SU-DHL-6 (cell line): ENCODE data around the gene RACGAP1.

Source experiments
- H2AFZ ChIP-seq: fragments of 200-600 bp; sonication (generic); 2 replicates; pipeline ENCODE4 v1.6.1; 2014; ENCODE audit warnings: low read depth, mild to moderate bottlenecking, moderate library complexity, mixed read lengths, antibody characterized with exemption, low read length; ENCODE audit not compliant: severe bottlenecking
- H3F3A ChIP-seq: fragments of 200-600 bp; shearing (Covaris generic); 2 replicates; pipeline ENCODE4 v1.6.0; 2016; ENCODE audit warnings: antibody characterized with exemption, mild to moderate bottlenecking; ENCODE audit not compliant: insufficient read depth
- H3K27ac ChIP-seq: fragments of 200-600 bp; sonication (generic); 2 replicates; pipeline ENCODE4 v1.5.1; 2016; ENCODE audit warnings: low read depth, mild to moderate bottlenecking, low read length, moderate library complexity, mixed read lengths
- H3K27me3 ChIP-seq: fragments of 200-600 bp; sonication (generic), shearing (Covaris generic); 2 replicates; pipeline ENCODE4 v1.6.0; 2014; ENCODE audit warnings: mild to moderate bottlenecking, low read length
- H3K36me3 ChIP-seq: fragments of 200-600 bp; sonication (generic); 2 replicates; pipeline ENCODE4 v1.6.1; 2014; ENCODE audit warnings: mild to moderate bottlenecking, low read length, mixed read lengths
- H3K4me2 ChIP-seq: fragments of 300-600, 200-600 bp; shearing (Covaris generic), sonication (generic); 2 replicates; pipeline ENCODE4 v1.6.0; 2014; ENCODE audit warnings: low read length, low read depth, mild to moderate bottlenecking; ENCODE audit not compliant: poor library complexity, severe bottlenecking
- H3K4me3 ChIP-seq: fragments of 200-600 bp; sonication (generic); 2 replicates; pipeline ENCODE4 v1.5.1; 2014; ENCODE audit warnings: antibody characterized with exemption, low read length, mild to moderate bottlenecking, mixed read lengths; ENCODE audit not compliant: insufficient read depth, poor library complexity, severe bottlenecking
- H3K79me2 ChIP-seq: fragments of 200-600 bp; sonication (generic); 2 replicates; pipeline ENCODE4 v1.6.1; 2014; ENCODE audit warnings: mild to moderate bottlenecking, low read length, moderate library complexity; ENCODE audit not compliant: insufficient read depth
- H3K9ac ChIP-seq: fragments of 200-600 bp; sonication (generic); 2 replicates; pipeline ENCODE4 v1.7.0; 2014; ENCODE audit warnings: mild to moderate bottlenecking, low read length
- H3K9me2 ChIP-seq: fragments of 200-600 bp; sonication (generic); replicated peaks from 2 replicates; pipeline ENCODE4 v1.6.1; 2014; ENCODE audit warnings: low read length; ENCODE audit not compliant: insufficient read depth
- H3K9me3 ChIP-seq: fragments of 200-600 bp; sonication (generic); 2 replicates; pipeline ENCODE4 v1.6.1; 2014; ENCODE audit warnings: low read length, mixed read lengths; ENCODE audit not compliant: insufficient read depth
- H4K20me1 ChIP-seq: fragments of 200-600 bp; sonication (generic); 2 replicates; pipeline ENCODE4 v1.6.1; 2014; ENCODE audit warnings: low read depth, mild to moderate bottlenecking, antibody characterized with exemption, low read length, moderate library complexity, mixed read lengths
- CTCF ChIP-seq: fragments of 200-600 bp; sonication (generic); IDR thresholded peaks from one replicate; pipeline ENCODE4 v1.5.1; 2017; ENCODE audit warnings: antibody characterized with exemption, mild to moderate bottlenecking, low read length, moderate library complexity; ENCODE audit not compliant: insufficient read depth, poor library complexity, severe bottlenecking
- EZH2phosphoT487 ChIP-seq: fragments of 200-600 bp; sonication (generic), shearing (Covaris generic); conservative IDR thresholded peaks from 2 replicates; pipeline ENCODE4 v1.6.1; 2018; ENCODE audit warnings: mild to moderate bottlenecking, antibody characterized with exemption, low read length, moderate library complexity, mixed read lengths

The RACGAP1 gene

GRCh38 chr12:49942512-49942893 lies 82.8 kb downstream of the RACGAP1 start:
- no peaks in the 10 kb centered on the region for H3K9me3 ChIP-seq
- no peaks in the 10 kb centered on the region for H3K9me2 ChIP-seq
- no peaks in the 10 kb centered on the region for H4K20me1 ChIP-seq
- no peaks in the 10 kb centered on the region for H3F3A ChIP-seq
- H3K4me3 ChIP-seq, result no peak overlapping the region
- H3K27me3 ChIP-seq, result no peaks in the 10 kb centered on the region
- no peak overlapping the region for H3K9ac ChIP-seq
- H3K79me2 ChIP-seq, result no peaks in the 10 kb centered on the region
- no peak for TF ChIP-seq CTCF
- no peak for TF ChIP-seq EZH2phosphoT487
- H3K4me2 ChIP-seq, result no peak overlapping the region
- no peak overlapping the region for H3K27ac ChIP-seq
- no peaks in the 10 kb centered on the region for H3K36me3 ChIP-seq
- no peak overlapping the region for H2AFZ ChIP-seq

GRCh38 chr12:49941556-49942511 lies 83.5 kb downstream of the RACGAP1 start:
- H3K79me2 ChIP-seq, result no peaks in the 10 kb centered on the region
- no peaks in the 10 kb centered on the region for H3K9me2 ChIP-seq
- TF ChIP-seq EZH2phosphoT487 (no peak), CTCF (no peak)
- no peak overlapping the region for H2AFZ ChIP-seq
- no peaks in the 10 kb centered on the region for H3K36me3 ChIP-seq
- H3K9me3 ChIP-seq, result no peaks in the 10 kb centered on the region
- no peaks in the 10 kb centered on the region for H3K27me3 ChIP-seq
- H3K9ac ChIP-seq, result no peak overlapping the region
- no peak overlapping the region for H3K4me3 ChIP-seq
- H3K27ac ChIP-seq, result no peak overlapping the region
- H3K4me2 ChIP-seq, result no peak overlapping the region
- no peaks in the 10 kb centered on the region for H4K20me1 ChIP-seq
- no peaks in the 10 kb centered on the region for H3F3A ChIP-seq

- Histone ChIP-seq H2AFZ (no peak overlapping the region), H3K9me3 (no peaks in the 10 kb centered on the region), H3K36me3 (no peaks in the 10 kb centered on the region), H3K4me3 (no peak overlapping the region), H3F3A (no peaks in the 10 kb centered on the region), H3K4me2 (no peak overlapping the region), H4K20me1 (no peaks in the 10 kb centered on the region), H3K9ac (no peak overlapping the region), H3K9me2 (no peaks in the 10 kb centered on the region), H3K27ac (no peak overlapping the region), H3K27me3 (no peaks in the 10 kb centered on the region), H3K79me2 (no peaks in the 10 kb centered on the region)
- TF ChIP-seq EZH2phosphoT487, result no peak
- TF ChIP-seq CTCF, result no peak
Measured at GRCh38 chr12:49939707-49940106, 85.6 kb downstream of the RACGAP1 start.
